Naive thymus-derived CD8-positive, alpha-beta T cell (primary cell): ENCODE data around the gene COL8A1. TPM values are rescaled to one million over a fixed set of nuclear protein-coding genes. Genes with fewer than 3 reads are reported as not detected.
A peak's percentile ranks its signal among the peaks of the same experiment; 100 is the strongest.
"Not testable (repeated sequence)": the region's sequence is repeated elsewhere in the genome, so short reads cannot be mapped to it uniquely, and the experiment has no call there.

Experiments used
- ATAC-seq, 2 donors: fragments of 150-1000 bp; cut with Tn5 transposase in 1 of 2; sonication (Bioruptor Pico), chemical (Tn5 transposase) in 1 of 2; 1 replicate in 1 of 2; 2 replicates in 1 of 2; pipeline ENCODE4 v1.10.0; 2021; ENCODE audit warnings: mild to moderate bottlenecking in 2 of 2, moderate library complexity in 2 of 2
- POLR2A ChIA-PET: fragments of 350-600 bp; sonication (Branson Sonifier 250); formaldehyde crosslinking; loops from one replicate; lab custom pipeline; 2021; ENCODE audit warnings: antibody characterized with exemption; lab: Charles Lee
- DNase-seq, 10 donors: peaks; one replicate each; pipeline versions ENCODE4 v3.0.0 to v3.0.0-alpha.2; 2020 to 2022
- H3K27ac Mint-ChIP-seq, 10 donors: one replicate each; pipeline ENCODE4 v1.8.0; 2020 to 2022; ENCODE audit warnings: mild to moderate bottlenecking in 10 of 10, mixed read lengths in 10 of 10, moderate library complexity in 4 of 10, inconsistent platforms in 1 of 10
- H3K27me3 Mint-ChIP-seq, 5 donors: one replicate each; pipeline ENCODE4 v1.8.0; 2021 to 2022; ENCODE audit warnings: mixed read lengths in 5 of 5
- H3K36me3 Mint-ChIP-seq, 3 donors: one replicate each; pipeline ENCODE4 v1.8.0; 2020 to 2022; ENCODE audit warnings: mixed read lengths in 3 of 3, mild to moderate bottlenecking in 2 of 3, inconsistent platforms in 1 of 3
- H3K4me1 Mint-ChIP-seq, 4 donors: one replicate each; pipeline ENCODE4 v1.8.0; 2021 to 2022; ENCODE audit warnings: mixed read lengths in 4 of 4
- H3K4me3 Mint-ChIP-seq, 10 donors: one replicate each; pipeline ENCODE4 v1.8.0; 2020 to 2022; ENCODE audit warnings: mild to moderate bottlenecking in 10 of 10, mixed read lengths in 10 of 10, moderate library complexity in 6 of 10, inconsistent platforms in 1 of 10
- H3K9me3 Mint-ChIP-seq, 9 donors: one replicate each; pipeline ENCODE4 v1.8.0; 2020 to 2022; ENCODE audit warnings: mixed read lengths in 9 of 9, mild to moderate bottlenecking in 3 of 9, inconsistent platforms in 1 of 9, moderate library complexity in 1 of 9
- polyA plus RNA-seq, 3 donors: library from polyadenylated mRNA; unstranded; fragments of 300-500 nt; fragmentation: Illumina TruSeq; gene quantifications; one replicate each; pipeline ENCODE4 v1.2.3, GENCODE V29; 2021
- total RNA-seq, 8 experiments: library from RNA in 2 of 8; stranded (reverse) in 2 of 8; gene quantifications; one replicate each; pipeline ENCODE4 v1.2.3 and lab custom pipeline; 2021 to 2026

Gene COL8A1
- total and polyA plus RNA-seq, 5 experiments from 2014 or later: 0.21 TPM; not detected in 4

DNA sequence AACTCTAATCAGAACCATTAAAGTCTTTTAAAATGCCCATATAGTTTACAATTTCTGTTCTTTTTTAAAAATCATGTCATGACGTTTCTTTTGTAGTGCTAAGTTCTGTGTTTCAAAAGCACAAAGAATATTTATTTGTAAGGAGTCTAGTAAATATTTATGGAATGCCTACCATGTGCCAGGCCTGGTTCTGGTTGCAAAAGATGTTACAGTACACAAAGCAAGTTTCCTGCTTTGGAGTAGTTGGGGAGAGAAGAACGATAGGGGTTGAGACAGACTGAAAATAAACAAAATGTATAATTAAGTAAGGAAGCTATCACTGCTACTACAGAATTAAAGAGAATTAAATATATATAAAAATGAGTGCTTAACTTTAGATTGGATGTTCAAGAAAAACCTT lies 92.5 kb downstream of the COL8A1 start:
- POLR2A ChIA-PET: no interaction called here
- no peaks in the 10 kb centered on the region for H3K4me1 Mint-ChIP-seq
- H3K36me3 Mint-ChIP-seq: no peaks in the 10 kb centered on the region
- DNase-seq (no peak), ATAC-seq (no peak)
- peaks cover 0 to 9% (median 0%) of the 10 kb centered on the region in 9 donors for H3K9me3 Mint-ChIP-seq
- no peak overlapping the region for H3K27ac Mint-ChIP-seq
- H3K27me3 Mint-ChIP-seq: peaks cover 0 to 18% (median 2%) of the 10 kb centered on the region in 5 donors
- no peak overlapping the region for H3K4me3 Mint-ChIP-seq

DNA sequence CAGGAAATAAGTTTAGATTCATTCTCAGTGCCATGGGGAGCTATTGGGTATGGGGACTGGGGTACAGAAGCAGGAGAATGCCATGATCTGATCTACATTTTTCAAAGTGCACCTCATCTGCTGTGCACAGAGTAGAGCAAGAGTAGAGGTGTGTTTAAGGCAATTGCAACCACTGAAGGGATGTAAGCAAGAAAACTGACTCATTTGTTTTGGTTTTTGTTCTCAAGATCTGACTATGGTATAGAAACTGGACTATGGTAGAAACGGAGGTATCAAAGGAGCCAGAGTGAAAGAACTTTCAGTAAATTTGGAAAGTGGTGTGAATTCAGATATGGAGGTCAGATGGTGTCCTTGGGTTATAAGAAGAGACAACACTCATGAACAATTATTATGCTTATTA lies 93.1 kb downstream of the COL8A1 start:
- POLR2A ChIA-PET: no interaction called here
- no peak for DNase-seq
- Mint-ChIP-seq H3K27ac (no peak overlapping the region), H3K27me3 (peaks cover 0 to 18% (median 2%) of the 10 kb centered on the region in 5 donors), H3K4me1 (no peaks in the 10 kb centered on the region), H3K36me3 (no peaks in the 10 kb centered on the region), H3K9me3 (peaks cover 0 to 9% (median 0%) of the 10 kb centered on the region in 9 donors), H3K4me3 (no peak overlapping the region)
- no peak for ATAC-seq

DNA sequence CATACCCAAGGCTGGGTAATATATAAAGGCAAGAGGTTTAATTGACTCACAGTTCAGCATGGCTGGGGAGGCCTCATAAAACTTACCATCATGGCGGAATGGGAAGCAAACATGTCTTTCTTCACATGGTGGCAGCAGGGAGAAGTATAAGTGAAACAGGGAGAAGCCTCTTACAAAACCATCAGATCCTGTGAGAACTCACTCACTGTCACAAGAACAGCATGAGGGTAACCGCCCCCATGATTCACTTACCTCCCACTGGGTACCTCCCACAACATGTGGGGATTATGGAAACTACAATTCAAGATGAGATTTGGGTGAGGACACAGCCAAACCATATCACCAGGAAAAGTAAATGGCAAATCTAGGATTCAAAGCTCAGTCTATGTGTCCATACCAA lies 102.0 kb downstream of the COL8A1 start:
- H3K36me3 Mint-ChIP-seq, DNase-seq, H3K4me3 Mint-ChIP-seq, ATAC-seq, POLR2A ChIA-PET, H3K4me1 Mint-ChIP-seq, H3K27ac Mint-ChIP-seq: not testable (repeated sequence)
- Mint-ChIP-seq H3K9me3 (peaks cover 0 to 12% (median 5%) of the 10 kb centered on the region in 9 donors), H3K27me3 (peaks cover 6 to 13% (median 8%) of the 10 kb centered on the region in 5 donors)

DNA sequence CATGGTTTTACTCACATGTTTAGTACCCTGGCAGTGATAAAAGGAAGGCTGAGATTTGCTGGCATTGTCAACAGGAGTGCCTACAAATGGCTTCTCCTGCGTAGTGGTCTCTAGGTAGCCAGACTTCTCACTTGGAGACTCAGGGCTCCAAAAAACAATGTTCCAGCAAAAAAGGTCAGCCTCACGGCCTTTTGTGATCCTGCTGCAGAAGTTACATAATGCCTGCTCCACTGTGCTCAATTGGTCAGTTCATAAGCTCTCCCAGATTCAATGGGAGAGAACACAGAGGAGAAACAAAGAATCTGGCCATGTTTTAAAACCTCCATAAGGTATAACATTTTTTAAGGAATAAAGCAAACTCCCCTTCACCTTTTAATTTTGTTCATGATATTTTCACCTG lies 103.2 kb downstream of the COL8A1 start:
- H3K4me1 Mint-ChIP-seq: no peaks in the 10 kb centered on the region
- H3K36me3 Mint-ChIP-seq: peaks cover 0 to 8% (median 0%) of the 10 kb centered on the region in 3 donors
- H3K27ac Mint-ChIP-seq: no peak overlapping the region
- DNase-seq (no peak), ATAC-seq (no peak)
- peaks cover 0 to 12% (median 3%) of the 10 kb centered on the region in 9 donors for H3K9me3 Mint-ChIP-seq
- POLR2A ChIA-PET: no interaction called here
- H3K4me3 Mint-ChIP-seq: no peak overlapping the region
- H3K27me3 Mint-ChIP-seq: peaks cover 6 to 13% (median 8%) of the 10 kb centered on the region in 5 donors

DNA sequence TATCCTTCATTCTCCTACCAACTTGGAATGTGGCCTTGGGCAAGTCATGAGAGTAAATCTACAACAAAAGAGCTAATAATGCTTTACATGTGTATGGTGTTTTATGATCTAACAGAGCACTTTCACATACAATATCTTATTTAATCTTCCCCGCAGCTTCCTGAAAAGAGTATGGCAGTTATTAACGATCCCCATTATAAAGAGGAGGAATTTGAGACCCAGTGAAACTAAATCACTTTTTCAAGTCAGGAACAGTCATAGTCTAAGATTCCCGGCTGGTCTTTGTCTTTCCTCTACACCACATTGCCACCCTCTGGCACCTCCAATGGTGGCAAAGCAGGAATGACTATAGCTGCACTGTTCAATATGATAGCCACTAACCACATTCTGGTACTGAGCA lies 109.5 kb downstream of the COL8A1 start:
- Mint-ChIP-seq H3K27ac (no peak overlapping the region), H3K9me3 (peaks cover 0 to 2% (median 0%) of the 10 kb centered on the region in 9 donors), H3K4me3 (no peak overlapping the region), H3K4me1 (no peaks in the 10 kb centered on the region), H3K27me3 (peaks cover 0 to 9% (median 7%) of the 10 kb centered on the region in 5 donors), H3K36me3 (no peaks in the 10 kb centered on the region)
- POLR2A ChIA-PET: no interaction called here
- ATAC-seq (no peak), DNase-seq (no peak)

GRCh38 chr3:99751649-99752048 lies 113.3 kb downstream of the COL8A1 start:
- DNase-seq (no peak), ATAC-seq (no peak)
- POLR2A ChIA-PET: no interaction called here
- Mint-ChIP-seq H3K4me1 (no peaks in the 10 kb centered on the region), H3K27me3 (peaks cover 0 to 10% (median 7%) of the 10 kb centered on the region in 5 donors), H3K4me3 (no peak overlapping the region), H3K9me3 (no peaks in the 10 kb centered on the region), H3K36me3 (no peaks in the 10 kb centered on the region), H3K27ac (no peak overlapping the region)

DNA sequence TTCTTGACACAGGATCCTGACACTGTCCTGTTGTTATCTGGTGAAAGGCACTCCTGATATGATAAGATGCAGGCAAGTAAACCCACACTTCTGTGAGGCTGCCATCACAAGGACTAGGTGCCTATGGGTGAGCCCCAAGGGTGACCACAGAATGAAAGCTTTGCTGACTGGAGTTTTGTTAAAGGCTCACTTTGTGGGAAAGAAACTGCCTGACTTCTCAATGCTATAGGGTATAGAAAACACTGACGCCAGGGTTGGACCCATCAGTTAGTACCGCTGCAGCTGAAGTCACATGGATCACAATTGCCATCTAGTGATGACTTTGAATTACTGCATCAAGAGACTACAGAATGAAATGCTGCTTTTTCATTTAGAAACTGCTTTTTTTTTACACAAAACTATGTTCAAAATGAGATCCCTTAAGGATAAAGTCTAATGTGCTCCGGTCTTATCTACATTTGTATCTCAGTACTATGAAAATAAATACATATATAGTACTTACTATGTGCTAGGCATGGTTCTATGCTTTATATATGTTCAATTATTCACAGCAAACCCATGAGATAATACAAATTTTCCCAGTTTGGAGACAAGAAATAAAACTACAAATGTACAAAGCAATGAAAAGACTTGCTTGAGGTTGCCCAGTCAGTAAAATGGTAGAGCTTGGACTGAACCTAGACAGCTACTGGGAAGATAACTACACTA lies 115.0 kb downstream of the COL8A1 start:
- POLR2A ChIA-PET: no interaction called here
- no peak overlapping the region for H3K27ac Mint-ChIP-seq
- H3K4me3 Mint-ChIP-seq: no peak overlapping the region
- peak in 4 of 10 donors; percentile 6 to 22 (median 18) for DNase-seq
- H3K4me1 Mint-ChIP-seq: no peaks in the 10 kb centered on the region
- ATAC-seq: peak; percentile 53 to 65
- no peaks in the 10 kb centered on the region for H3K9me3 Mint-ChIP-seq
- H3K36me3 Mint-ChIP-seq: no peaks in the 10 kb centered on the region
- H3K27me3 Mint-ChIP-seq: peaks cover 0 to 10% (median 4%) of the 10 kb centered on the region in 5 donors

DNA sequence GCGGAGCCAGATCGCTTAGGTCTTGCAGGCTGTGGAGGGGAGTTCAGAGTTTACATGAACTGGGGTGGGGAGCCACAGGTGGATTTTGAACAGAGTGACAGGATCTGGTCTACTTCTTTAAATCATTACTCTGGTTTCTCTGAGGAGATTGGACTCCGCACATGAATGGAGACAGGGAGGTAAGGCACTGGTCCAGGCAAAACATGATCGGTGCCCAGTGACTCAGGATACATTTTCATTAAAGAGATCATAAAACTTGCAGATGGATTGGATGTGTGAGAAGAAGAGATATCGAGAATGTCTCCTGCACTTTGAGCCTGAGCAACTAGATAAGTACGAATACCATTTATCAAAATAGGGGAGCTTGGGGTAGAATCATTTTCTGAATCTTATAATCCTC lies 117.4 kb downstream of the COL8A1 start:
- ATAC-seq: no peak
- Mint-ChIP-seq H3K4me3 (no peak overlapping the region), H3K27me3 (peaks cover 0 to 7% (median 4%) of the 10 kb centered on the region in 5 donors), H3K4me1 (no peaks in the 10 kb centered on the region), H3K36me3 (no peaks in the 10 kb centered on the region), H3K27ac (no peak overlapping the region), H3K9me3 (no peaks in the 10 kb centered on the region)
- POLR2A ChIA-PET: no interaction called here
- DNase-seq: no peak

GRCh38 chr3:99757966-99758365 lies 119.6 kb downstream of the COL8A1 start:
- H3K4me1 Mint-ChIP-seq: no peaks in the 10 kb centered on the region
- H3K36me3 Mint-ChIP-seq: no peaks in the 10 kb centered on the region
- POLR2A ChIA-PET: no interaction called here
- H3K27me3 Mint-ChIP-seq: peaks cover 0 to 10% (median 2%) of the 10 kb centered on the region in 5 donors
- H3K9me3 Mint-ChIP-seq: no peaks in the 10 kb centered on the region
- no peak for DNase-seq
- no peak overlapping the region for H3K4me3 Mint-ChIP-seq
- no peak for ATAC-seq
- H3K27ac Mint-ChIP-seq: no peak overlapping the region

DNA sequence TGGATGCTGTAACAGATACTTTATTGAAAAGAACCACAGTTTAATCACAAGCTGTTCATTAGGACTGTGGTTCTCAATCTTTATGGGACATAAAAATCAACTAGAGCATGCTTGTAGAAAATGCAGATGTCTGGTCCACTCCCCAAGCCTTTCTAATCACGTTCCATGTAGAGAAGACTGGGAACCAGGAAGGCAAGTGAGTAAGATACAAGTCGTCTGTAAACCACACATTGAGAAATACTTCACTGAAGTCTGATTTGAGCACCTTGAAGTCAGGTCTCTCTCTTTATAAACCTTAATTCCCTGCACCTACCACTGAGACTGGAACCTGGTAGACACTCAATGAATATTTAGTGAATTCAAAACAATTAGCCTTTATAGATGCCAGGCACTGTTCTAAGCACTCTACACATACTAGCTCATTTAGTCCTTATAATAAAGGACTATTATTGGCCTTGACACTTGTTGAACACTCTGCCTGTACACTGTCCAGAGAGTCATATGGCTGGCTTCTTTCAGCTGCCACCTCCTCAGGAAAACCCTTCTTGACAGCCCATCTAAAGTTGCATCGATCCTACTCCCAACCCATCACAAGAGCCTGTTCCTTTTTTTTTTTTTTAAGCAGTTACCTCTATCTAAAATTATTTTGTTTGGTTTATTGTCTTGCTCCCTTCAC lies 120.2 kb downstream of the COL8A1 start:
- no peaks in the 10 kb centered on the region for H3K36me3 Mint-ChIP-seq
- POLR2A ChIA-PET: no interaction called here
- ATAC-seq (no peak), DNase-seq (no peak)
- H3K27ac Mint-ChIP-seq: no peak overlapping the region
- H3K4me1 Mint-ChIP-seq: no peaks in the 10 kb centered on the region
- H3K9me3 Mint-ChIP-seq: no peaks in the 10 kb centered on the region
- H3K4me3 Mint-ChIP-seq: no peak overlapping the region
- H3K27me3 Mint-ChIP-seq: peaks cover 0 to 9% (median 2%) of the 10 kb centered on the region in 5 donors

GRCh38 chr3:99760031-99760430 lies 121.6 kb downstream of the COL8A1 start:
- H3K27ac Mint-ChIP-seq: no peak overlapping the region
- POLR2A ChIA-PET: no interaction called here
- DNase-seq: no peak

DNA sequence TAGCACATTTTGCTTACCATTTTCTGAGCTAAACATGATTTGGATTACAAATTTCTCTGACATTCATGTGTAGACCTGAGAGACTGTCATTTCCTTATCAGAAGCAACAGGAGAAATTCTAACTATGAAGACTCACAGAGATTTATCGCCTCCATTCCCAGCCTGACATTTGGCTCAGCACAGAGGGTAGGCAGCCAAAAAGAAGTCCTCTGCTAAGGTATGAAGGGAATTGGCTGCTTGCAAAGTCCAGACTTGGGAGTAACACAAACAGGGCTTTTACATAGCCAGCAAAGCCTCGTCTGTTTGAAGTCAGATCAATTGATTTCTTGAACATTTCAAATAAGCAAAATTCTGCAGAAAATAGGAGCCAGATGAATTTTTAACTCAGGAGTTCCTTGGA lies 122.2 kb downstream of the COL8A1 start:
- POLR2A ChIA-PET: no interaction called here
- DNase-seq (no peak), ATAC-seq (no peak)
- H3K4me1 Mint-ChIP-seq: no peaks in the 10 kb centered on the region
- H3K36me3 Mint-ChIP-seq: no peaks in the 10 kb centered on the region
- no peaks in the 10 kb centered on the region for H3K9me3 Mint-ChIP-seq
- no peak overlapping the region for H3K4me3 Mint-ChIP-seq
- peaks cover 0 to 9% (median 2%) of the 10 kb centered on the region in 5 donors for H3K27me3 Mint-ChIP-seq
- H3K27ac Mint-ChIP-seq: no peak overlapping the region

More at GRCh38 chr3:99760031-99760430, 121.6 kb downstream of the COL8A1 start:
- Mint-ChIP-seq H3K4me1 (no peaks in the 10 kb centered on the region), H3K27me3 (peaks cover 0 to 9% (median 2%) of the 10 kb centered on the region in 5 donors), H3K4me3 (no peak overlapping the region), H3K36me3 (no peaks in the 10 kb centered on the region), H3K9me3 (no peaks in the 10 kb centered on the region)
- ATAC-seq: no peak

DNA sequence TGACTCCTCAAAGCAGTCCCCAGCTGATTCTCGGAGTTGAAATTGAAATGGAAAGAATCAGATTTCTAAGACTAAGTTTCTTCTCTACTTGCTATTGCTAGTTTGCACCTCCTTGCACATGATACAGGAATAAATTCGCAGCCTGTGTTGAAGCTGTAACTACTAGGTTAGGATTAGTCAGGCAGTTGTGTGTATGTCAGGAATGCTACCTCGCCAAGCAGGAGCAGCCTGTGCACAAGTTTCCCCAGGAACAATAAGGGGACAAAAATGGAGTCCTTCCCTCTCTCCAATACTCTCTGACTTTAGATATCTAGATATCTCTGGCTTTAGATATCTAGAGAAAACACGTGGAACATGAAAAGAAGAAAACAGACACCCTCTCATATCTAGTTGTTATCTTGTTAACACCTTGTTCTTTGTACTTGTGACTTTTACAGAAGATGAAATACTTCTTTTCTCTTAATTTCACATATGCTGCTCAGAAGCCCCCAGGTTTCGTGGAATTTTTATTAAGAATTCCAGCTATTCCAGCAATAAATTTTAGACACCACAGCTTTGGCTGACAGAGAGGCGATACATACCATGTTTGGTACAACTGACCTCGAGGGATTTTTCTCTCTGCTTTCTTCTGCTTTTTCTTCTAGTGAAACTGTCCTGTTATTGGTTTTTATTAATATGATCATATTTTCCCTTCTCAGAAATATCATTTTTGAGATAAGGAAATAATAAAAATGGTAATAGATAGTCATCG lies 123.2 kb downstream of the COL8A1 start:
- Mint-ChIP-seq H3K4me1 (no peaks in the 10 kb centered on the region), H3K36me3 (no peaks in the 10 kb centered on the region), H3K9me3 (no peaks in the 10 kb centered on the region), H3K4me3 (no peak overlapping the region), H3K27ac (no peak overlapping the region), H3K27me3 (peaks cover 0 to 9% (median 3%) of the 10 kb centered on the region in 5 donors)
- DNase-seq (no peak), ATAC-seq (no peak)
- POLR2A ChIA-PET: no interaction called here
